GM19023 (cell line): ENCODE measurements around the gene TADA3.

Source experiments
- ATAC-seq: cut with Tn5 transposase; IDR thresholded peaks from one replicate; pipeline ENCODE4 v1.9.1; 2021; ENCODE audit warnings: mild to moderate bottlenecking, moderate library complexity; ENCODE audit not compliant: unreplicated experiment

Gene TADA3

DNA sequence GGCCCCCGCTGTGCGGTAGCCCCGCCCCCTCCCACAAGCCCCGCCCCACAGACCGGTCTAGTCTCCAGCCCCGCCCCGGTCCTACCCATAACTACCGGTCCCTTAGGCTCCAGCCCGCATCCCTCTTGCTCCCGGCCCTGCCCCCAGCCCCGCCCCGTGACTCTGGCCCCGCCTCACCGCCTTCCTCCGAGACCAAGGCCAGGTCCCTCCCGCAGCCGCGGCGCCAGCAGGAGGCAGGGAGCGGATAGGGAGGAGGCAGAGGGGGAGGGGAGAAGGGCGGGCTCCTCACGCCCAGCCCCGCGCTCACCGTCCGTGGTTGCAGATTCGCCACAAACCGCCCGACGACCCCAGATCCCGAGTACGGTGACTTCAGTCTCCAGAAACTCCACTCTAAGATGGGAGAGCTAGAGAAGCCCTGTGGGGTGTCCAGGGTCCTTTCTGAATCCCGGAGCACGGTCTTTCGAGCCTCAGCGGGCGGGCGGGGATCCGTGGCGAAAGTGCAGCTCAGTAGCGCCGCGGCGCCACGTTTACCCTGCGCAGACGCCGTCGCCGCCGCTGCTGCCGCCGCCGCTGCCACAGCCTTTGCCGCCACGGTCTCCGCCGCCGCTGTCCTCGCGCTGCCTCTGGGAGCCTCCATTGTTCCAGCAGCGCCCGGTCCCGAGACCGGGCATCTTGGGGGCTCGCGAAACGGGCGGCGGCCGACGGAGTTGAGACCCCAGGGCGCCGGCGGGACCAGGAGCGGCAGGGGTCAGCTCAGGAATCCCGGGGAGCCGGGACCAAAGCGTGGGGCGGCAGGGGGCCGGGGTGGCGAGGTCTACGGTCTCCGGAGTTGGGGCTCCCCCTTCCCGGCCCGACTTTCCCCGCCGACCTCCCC, 60.8 kb downstream of the TADA3 start, which contains the start of gene BRPF1:
Gene BRPF1, plus strand, starts transcription at position 530 of the 874 bp plus-strand sequence. CDS start 2,406 bp downstream, outside the sequence.
- peak; percentile 94 for ATAC-seq

DNA sequence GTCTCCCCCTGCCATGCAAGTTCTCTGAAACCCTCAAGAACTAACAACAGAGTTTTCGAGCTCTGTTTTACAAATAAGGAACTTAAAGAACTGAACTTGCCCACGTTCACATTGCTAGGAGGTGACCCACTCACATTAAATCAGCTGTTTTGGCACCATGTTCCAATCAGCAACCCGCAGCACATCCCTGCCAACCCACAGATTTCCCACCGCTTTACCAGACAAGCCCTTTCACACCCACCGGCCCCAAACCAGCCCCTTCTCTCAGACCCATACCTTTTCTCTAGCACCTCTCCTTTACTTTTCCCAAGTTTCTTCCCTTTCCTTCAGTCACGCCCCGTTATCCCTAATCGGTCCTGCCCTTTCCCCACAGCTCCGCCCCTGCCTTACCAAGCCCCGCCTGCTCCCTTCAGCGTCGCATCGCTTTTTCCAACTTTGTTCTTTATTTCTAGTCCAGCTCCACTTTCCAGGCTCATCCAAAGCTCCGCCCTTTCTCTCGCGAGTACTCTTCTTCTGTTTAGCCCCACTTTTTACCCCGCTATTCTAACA, 61.5 kb downstream of the TADA3 start:
- ATAC-seq, result peak; percentile 49
